Kidney (tissue), 14 donors: Measurements from ENCODE around the gene GRK4. TPM values are rescaled to one million over a fixed set of nuclear protein-coding genes. Genes with fewer than 3 reads are reported as not detected.

Experiments
- DNase-seq, 5 donors: peaks; one replicate each; pipeline ENCODE4 v3.0.0-alpha.2; 2013 to 2020
- FAIRE-seq: peaks from 2 replicates; lab custom pipeline; 2012; peaks lifted over from hg19 to GRCh38; lab: Jason Lieb, UNC
- H3K27ac ChIP-seq, 2 donors: one replicate each; pipeline ENCODE4 v1.7.0; 2013; ENCODE audit warnings: low read depth in 2 of 2, low read length in 2 of 2, inconsistent platforms in 1 of 2
- H3K27me3 ChIP-seq: one replicate; pipeline ENCODE4 v1.7.1; 2013; ENCODE audit warnings: low read length, inconsistent platforms; ENCODE audit not compliant: control insufficient read depth, insufficient read depth
- H3K36me3 ChIP-seq, 3 donors: one replicate each; pipeline versions ENCODE4 v1.7.0 to v1.7.1; 2013; ENCODE audit warnings: low read length in 3 of 3, control low read depth in 1 of 3, inconsistent platforms in 1 of 3; ENCODE audit not compliant: insufficient read depth in 3 of 3, control insufficient read depth in 2 of 3
- H3K4me1 ChIP-seq, 3 donors: one replicate each; pipeline versions ENCODE4 v1.7.0 to v1.7.1; 2013; ENCODE audit warnings: low read length in 3 of 3, inconsistent platforms in 1 of 3, low read depth in 1 of 3; ENCODE audit not compliant: control insufficient read depth in 2 of 3, insufficient read depth in 2 of 3
- H3K4me3 ChIP-seq, 3 donors: one replicate each; pipeline versions ENCODE4 v1.7.0 to v1.8.1; 2013; ENCODE audit warnings: low read length in 3 of 3, control low read depth in 1 of 3, inconsistent platforms in 1 of 3
- H3K9ac ChIP-seq, 3 donors: one replicate each; pipeline versions ENCODE4 v1.7.0 to v1.7.1; 2013; ENCODE audit warnings: low read length in 3 of 3, control low read depth in 1 of 3, inconsistent platforms in 1 of 3
- H3K9me3 ChIP-seq, 3 donors: one replicate each; pipeline versions ENCODE4 v1.7.0 to v1.7.1; 2013; ENCODE audit warnings: low read length in 3 of 3, control low read depth in 1 of 3, inconsistent platforms in 1 of 3; ENCODE audit not compliant: control insufficient read depth in 2 of 3, insufficient read depth in 1 of 3
- intact Hi-C: fragments of 100-400 bp; cut with DNase I; formaldehyde crosslinking; loops from one replicate; pipeline ENCODE4 v1.11.1; 2022
- polyA plus RNA-seq: library from polyadenylated mRNA; stranded (reverse); fragments of 350-450 nt; fragmentation: Illumina TruSeq; extraction: RNeasy Lipid Tissue Mini Kit (QIAGEN cat#74804); gene quantifications from one replicate; pipeline ENCODE4 v1.2.3, GENCODE V29; 2014; ENCODE audit warnings: low read depth, low replicate concordance; ENCODE audit not compliant: insufficient read depth
- total RNA-seq: library from RNA; stranded (reverse); fragmentation: NEBNext Ultra II Directional; extraction: Animal tissue kit (Norgen Biotek cat#: 25700); gene quantifications from one replicate; pipeline ENCODE4 v1.2.1, GENCODE V29; 2021
- TF ChIP-seq, protein P1 (sequence below): IDR thresholded peaks from 3 replicates; pipeline ENCODE4 v1.5.1; 2012; ENCODE audit warnings: mild to moderate bottlenecking, moderate library complexity, borderline replicate concordance; ENCODE audit not compliant: insufficient read depth; ENCODE audit errors: extremely low read depth
- donor health status: control.
- donor health status: control.
- donor health status: control.
- donor health status: control.
- donor health status: control.
- donor health status: DM: yes; HTN: yes; CAD: no.
- donor health status: Normal renal cell carcinoma (clear cell type).

The GRK4 gene
- total and polyA plus RNA-seq, 2 donors from 2014 or later, result 4.3 TPM

DNA sequence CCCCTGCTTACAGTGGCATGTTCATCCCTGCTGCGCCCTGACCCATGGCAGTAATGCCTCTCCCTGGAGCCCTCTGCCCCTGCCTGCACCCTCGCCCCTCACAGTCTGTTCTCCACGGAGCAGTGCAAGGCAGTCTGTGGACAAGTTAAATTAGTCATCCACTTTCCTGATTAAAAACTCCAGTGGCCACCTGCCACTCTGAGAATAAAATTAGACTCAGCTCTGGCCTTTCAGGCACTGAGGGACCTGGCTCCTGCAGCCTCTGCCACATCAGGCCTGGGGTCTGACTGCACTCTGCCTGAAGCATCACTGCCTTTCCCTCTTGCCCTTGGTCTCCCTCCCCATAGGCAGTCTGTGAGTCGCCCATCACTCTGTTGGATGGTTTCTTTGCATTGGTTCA lies 53.6 kb downstream of the GRK4 start:
- Histone ChIP-seq H3K4me1 (no peaks in the 10 kb centered on the region), H3K9ac (no peak overlapping the region), H3K27ac (no peak overlapping the region), H3K9me3 (no peaks in the 10 kb centered on the region), H3K4me3 (no peak overlapping the region), H3K27me3 (no peaks in the 10 kb centered on the region), H3K36me3 (no peaks in the 10 kb centered on the region)
- DNase-seq (peak in 1 of 5 donors; percentile 25), FAIRE-seq (no peak)
- TF ChIP-seq, protein P1, sequence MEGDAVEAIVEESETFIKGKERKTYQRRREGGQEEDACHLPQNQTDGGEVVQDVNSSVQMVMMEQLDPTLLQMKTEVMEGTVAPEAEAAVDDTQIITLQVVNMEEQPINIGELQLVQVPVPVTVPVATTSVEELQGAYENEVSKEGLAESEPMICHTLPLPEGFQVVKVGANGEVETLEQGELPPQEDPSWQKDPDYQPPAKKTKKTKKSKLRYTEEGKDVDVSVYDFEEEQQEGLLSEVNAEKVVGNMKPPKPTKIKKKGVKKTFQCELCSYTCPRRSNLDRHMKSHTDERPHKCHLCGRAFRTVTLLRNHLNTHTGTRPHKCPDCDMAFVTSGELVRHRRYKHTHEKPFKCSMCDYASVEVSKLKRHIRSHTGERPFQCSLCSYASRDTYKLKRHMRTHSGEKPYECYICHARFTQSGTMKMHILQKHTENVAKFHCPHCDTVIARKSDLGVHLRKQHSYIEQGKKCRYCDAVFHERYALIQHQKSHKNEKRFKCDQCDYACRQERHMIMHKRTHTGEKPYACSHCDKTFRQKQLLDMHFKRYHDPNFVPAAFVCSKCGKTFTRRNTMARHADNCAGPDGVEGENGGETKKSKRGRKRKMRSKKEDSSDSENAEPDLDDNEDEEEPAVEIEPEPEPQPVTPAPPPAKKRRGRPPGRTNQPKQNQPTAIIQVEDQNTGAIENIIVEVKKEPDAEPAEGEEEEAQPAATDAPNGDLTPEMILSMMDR, result no peak
- intact Hi-C loops, result no loop called here

DNA sequence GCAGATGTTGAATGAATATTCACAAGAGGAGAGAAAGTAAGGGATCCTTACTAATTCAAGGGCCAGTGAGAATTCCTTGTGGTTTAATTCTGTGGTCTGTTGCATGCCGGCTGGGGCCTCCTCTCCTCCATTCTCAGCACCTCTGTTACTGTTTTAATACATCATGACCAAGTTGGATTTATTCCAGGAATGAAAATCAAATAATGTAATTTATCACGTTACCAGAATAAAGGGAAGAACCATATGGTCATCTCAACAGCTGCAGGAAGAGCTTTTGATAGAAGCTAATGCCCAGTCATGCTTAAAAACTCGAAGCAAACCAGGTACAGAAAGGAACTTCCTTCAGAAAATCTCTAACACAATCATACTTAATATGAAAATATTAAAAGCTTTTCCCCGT lies 54.1 kb downstream of the GRK4 start:
- DNase-seq, result no peak
- Histone ChIP-seq H3K27ac (no peak overlapping the region), H3K9me3 (no peaks in the 10 kb centered on the region), H3K36me3 (no peaks in the 10 kb centered on the region), H3K4me1 (no peaks in the 10 kb centered on the region), H3K4me3 (no peak overlapping the region), H3K27me3 (no peaks in the 10 kb centered on the region), H3K9ac (no peak overlapping the region)
- no peak for FAIRE-seq
- TF ChIP-seq, protein P1, result no peak
- intact Hi-C loops, result no loop called here

DNA sequence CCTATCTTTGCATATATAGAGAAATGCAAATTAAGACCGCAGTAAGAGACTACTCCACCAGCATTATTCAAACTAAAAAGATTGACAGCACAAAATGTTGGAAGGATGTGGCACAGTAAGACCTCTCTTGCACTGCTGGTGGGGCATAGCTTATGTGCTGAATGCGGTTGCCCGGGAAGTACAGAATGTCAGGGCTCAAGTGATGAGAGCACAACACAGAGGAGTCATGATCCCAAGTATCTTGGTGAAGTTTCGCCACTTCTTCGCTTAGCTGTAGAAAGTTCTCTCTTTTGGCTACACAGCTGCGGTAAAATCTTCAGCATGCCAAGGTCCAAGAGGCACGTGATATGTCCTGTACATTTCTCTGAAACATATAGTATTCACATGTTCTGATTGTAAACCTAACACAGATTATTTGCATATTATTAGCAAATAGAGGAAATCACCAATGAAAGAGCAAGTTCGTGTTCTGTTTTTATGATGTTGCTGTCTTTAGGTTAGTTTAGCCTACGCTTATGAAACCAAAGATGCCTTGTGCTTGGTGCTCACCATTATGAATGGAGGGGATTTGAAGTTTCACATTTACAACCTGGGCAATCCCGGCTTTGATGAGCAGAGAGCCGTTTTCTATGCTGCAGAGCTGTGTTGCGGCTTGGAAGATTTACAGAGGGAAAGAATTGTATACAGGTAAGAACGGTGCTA lies 55.9 kb downstream of the GRK4 start:
- FAIRE-seq (no peak), DNase-seq (no peak)
- Histone ChIP-seq H3K27ac (no peak overlapping the region), H3K9ac (no peak overlapping the region), H3K9me3 (no peaks in the 10 kb centered on the region), H3K4me3 (no peak overlapping the region), H3K4me1 (no peaks in the 10 kb centered on the region), H3K36me3 (no peaks in the 10 kb centered on the region), H3K27me3 (no peaks in the 10 kb centered on the region)
- TF ChIP-seq, protein P1, result no peak
- intact Hi-C loops, result no loop called here
